ENCODE measurements around the gene TUBGCP2.

The TUBGCP2 gene

DNA sequence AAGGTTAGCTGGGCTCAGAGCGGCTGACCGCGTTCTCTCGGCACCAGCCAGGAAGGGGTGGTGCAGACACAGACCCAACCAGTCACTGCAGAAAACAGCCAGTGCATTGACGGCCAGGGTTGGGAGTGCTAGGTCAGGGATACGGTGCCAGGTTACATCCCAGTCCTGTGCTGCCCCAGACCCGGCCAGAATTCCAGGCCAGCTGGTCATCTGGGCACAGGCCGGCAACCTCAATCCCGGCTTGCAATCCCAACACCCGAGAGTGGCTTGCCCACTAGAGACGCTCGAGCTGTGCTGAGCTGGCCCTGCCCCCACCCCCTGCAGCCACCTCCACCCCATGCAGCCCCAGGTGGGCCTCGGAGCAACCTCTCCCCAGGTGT lies 42.3 kb upstream of the TUBGCP2 start:
- no peak overlapping the region for H3K4me3 ChIP-seq (ENCODE audit: low read length)
- no peaks in the 10 kb centered on the region for H3K9me2 ChIP-seq (replicated peaks; ENCODE audit: control insufficient read depth, low read length)
- H3K9me3 ChIP-seq (ENCODE audit: control insufficient read depth, insufficient read depth, low read length), result no peaks in the 10 kb centered on the region
- H3K27me3 ChIP-seq (ENCODE audit: control insufficient read depth, low read length), result no peaks in the 10 kb centered on the region
- H3K4me2 ChIP-seq (ENCODE audit: low read length), result no peak overlapping the region
- H3F3A ChIP-seq (ENCODE audit: control insufficient read depth, insufficient read depth), result no peaks in the 10 kb centered on the region
- TF ChIP-seq, protein P1, sequence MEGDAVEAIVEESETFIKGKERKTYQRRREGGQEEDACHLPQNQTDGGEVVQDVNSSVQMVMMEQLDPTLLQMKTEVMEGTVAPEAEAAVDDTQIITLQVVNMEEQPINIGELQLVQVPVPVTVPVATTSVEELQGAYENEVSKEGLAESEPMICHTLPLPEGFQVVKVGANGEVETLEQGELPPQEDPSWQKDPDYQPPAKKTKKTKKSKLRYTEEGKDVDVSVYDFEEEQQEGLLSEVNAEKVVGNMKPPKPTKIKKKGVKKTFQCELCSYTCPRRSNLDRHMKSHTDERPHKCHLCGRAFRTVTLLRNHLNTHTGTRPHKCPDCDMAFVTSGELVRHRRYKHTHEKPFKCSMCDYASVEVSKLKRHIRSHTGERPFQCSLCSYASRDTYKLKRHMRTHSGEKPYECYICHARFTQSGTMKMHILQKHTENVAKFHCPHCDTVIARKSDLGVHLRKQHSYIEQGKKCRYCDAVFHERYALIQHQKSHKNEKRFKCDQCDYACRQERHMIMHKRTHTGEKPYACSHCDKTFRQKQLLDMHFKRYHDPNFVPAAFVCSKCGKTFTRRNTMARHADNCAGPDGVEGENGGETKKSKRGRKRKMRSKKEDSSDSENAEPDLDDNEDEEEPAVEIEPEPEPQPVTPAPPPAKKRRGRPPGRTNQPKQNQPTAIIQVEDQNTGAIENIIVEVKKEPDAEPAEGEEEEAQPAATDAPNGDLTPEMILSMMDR (IDR thresholded peaks at IDR 0.05; ENCODE audit: low read depth, low read length, poor library complexity, severe bottlenecking), result no peak
- TF ChIP-seq EZH2phosphoT487 (IDR thresholded peaks at IDR 0.05; ENCODE audit: borderline replicate concordance, low read length), result no peak
- no peaks in the 10 kb centered on the region; the same call in 1 of the 2 replicates for H3K4me1 ChIP-seq (ENCODE audit: control insufficient read depth, low read length)
- H3K79me2 ChIP-seq (ENCODE audit: control insufficient read depth, low read length), result no peaks in the 10 kb centered on the region
- no peaks in the 10 kb centered on the region for H4K20me1 ChIP-seq (ENCODE audit: control insufficient read depth, insufficient read depth, low read depth, low read length)
- H3K36me3 ChIP-seq (ENCODE audit: control insufficient read depth, low read length), result no peaks in the 10 kb centered on the region
- no peak overlapping the region for H3K27ac ChIP-seq (ENCODE audit: low read depth, low read length)

DNA sequence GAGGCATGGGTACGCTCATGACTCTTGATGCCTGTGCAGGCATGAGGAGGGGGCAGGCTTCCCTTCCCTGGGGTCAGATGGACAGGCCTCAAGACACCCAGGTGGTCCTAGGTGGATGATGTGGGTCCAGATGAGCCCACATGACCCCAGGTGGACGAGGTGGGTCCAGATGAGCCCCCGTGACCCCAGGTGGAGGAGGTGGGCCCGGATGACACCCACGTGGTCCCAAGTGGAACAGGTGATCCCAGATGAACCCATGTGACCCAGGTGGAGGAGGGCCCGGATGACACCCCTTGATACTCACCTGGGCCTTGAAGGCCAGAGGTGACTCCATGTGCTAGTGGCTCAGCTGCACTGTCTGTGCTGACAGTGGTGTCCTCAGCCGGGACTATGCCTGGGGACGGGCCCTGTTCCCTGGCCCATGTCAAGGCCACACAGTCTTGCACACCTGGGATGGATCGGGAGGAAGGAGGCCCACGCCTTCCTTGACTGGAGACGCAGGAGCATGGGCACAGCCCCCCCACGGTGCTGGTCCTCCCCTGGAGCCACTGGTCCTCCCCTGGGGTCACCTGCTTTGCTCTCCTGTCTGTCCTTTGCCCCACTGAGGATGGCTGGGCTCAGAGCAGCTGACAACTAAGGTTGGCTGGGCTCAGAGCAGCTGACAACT lies 41.7 kb upstream of the TUBGCP2 start:
- TF ChIP-seq, protein P1 (IDR thresholded peaks at IDR 0.05; ENCODE audit: low read depth, low read length, poor library complexity, severe bottlenecking), result no peak
- TF ChIP-seq EZH2phosphoT487 (IDR thresholded peaks at IDR 0.05; ENCODE audit: borderline replicate concordance, low read length), result no peak
- Histone ChIP-seq H3K79me2 (ENCODE audit: control insufficient read depth, low read length) (no peaks in the 10 kb centered on the region), H3K9me2 (replicated peaks; ENCODE audit: control insufficient read depth, low read length) (no peaks in the 10 kb centered on the region), H4K20me1 (ENCODE audit: control insufficient read depth, insufficient read depth, low read depth, low read length) (no peaks in the 10 kb centered on the region), H3K4me2 (ENCODE audit: low read length) (no peak overlapping the region), H3K4me3 (ENCODE audit: low read length) (no peak overlapping the region), H3K27me3 (ENCODE audit: control insufficient read depth, low read length) (no peaks in the 10 kb centered on the region), H3K27ac (ENCODE audit: low read depth, low read length) (no peak overlapping the region), H3K4me1 (ENCODE audit: control insufficient read depth, low read length) (no peaks in the 10 kb centered on the region; the same call in 1 of the 2 replicates), H3K36me3 (ENCODE audit: control insufficient read depth, low read length) (no peaks in the 10 kb centered on the region), H3F3A (ENCODE audit: control insufficient read depth, insufficient read depth) (no peaks in the 10 kb centered on the region), H3K9me3 (ENCODE audit: control insufficient read depth, insufficient read depth, low read length) (no peaks in the 10 kb centered on the region)

- H3K4me2 ChIP-seq (ENCODE audit: low read length), result no peak overlapping the region
- no peaks in the 10 kb centered on the region for H3K27me3 ChIP-seq (ENCODE audit: control insufficient read depth, low read length)
- H3K36me3 ChIP-seq (ENCODE audit: control insufficient read depth, low read length), result no peaks in the 10 kb centered on the region
- no peak overlapping the region for H3K4me3 ChIP-seq (ENCODE audit: low read length)
- TF ChIP-seq EZH2phosphoT487 (IDR thresholded peaks at IDR 0.05; ENCODE audit: borderline replicate concordance, low read length), result no peak
- TF ChIP-seq, protein P1 (IDR thresholded peaks at IDR 0.05; ENCODE audit: low read depth, low read length, poor library complexity, severe bottlenecking), result no peak
- no peaks in the 10 kb centered on the region for H4K20me1 ChIP-seq (ENCODE audit: control insufficient read depth, insufficient read depth, low read depth, low read length)
- H3F3A ChIP-seq (ENCODE audit: control insufficient read depth, insufficient read depth), result no peaks in the 10 kb centered on the region
- H3K27ac ChIP-seq (ENCODE audit: low read depth, low read length), result no peak overlapping the region
- H3K9me2 ChIP-seq (replicated peaks; ENCODE audit: control insufficient read depth, low read length), result no peaks in the 10 kb centered on the region
- no peaks in the 10 kb centered on the region; the same call in 1 of the 2 replicates for H3K4me1 ChIP-seq (ENCODE audit: control insufficient read depth, low read length)
- no peaks in the 10 kb centered on the region for H3K79me2 ChIP-seq (ENCODE audit: control insufficient read depth, low read length)
- no peaks in the 10 kb centered on the region for H3K9me3 ChIP-seq (ENCODE audit: control insufficient read depth, insufficient read depth, low read length)
These were observed 40.9 kb upstream of the TUBGCP2 start for GRCh38 chr10:133349577-133350011.
